ENCODE results near the gene TEX13D.
"Not testable (repeated sequence)": the region's sequence is repeated elsewhere in the genome, so short reads cannot be mapped to it uniquely, and the experiment has no call there.

TEX13D gene

GRCh38 chrX:124332481-124333424 is at the start of gene TEX13D:
Gene TEX13D, plus strand, starts transcription at chrX:124332660. Its CDS starts 258 bp downstream, at chrX:124332918.
- no peak within 1 kb of the TSS for H3K4me3 ChIP-seq (ENCODE audit: low read length)
- no peak within 1 kb of the TSS for H3K9ac ChIP-seq (ENCODE audit: low read length)
- no peak for TF ChIP-seq EZH2phosphoT487 (IDR thresholded peaks at IDR 0.05; ENCODE audit: low read depth)
- TF ChIP-seq CTCF (IDR thresholded peaks at IDR 0.05; ENCODE audit: low read depth, low read length), result no peak
- H3K79me2 ChIP-seq (ENCODE audit: low read length), result no peaks in the 10 kb centered on the region
- no peaks in the 10 kb centered on the region for H3K9me3 ChIP-seq (ENCODE audit: insufficient read depth, low read length)
- H4K20me1 ChIP-seq (ENCODE audit: insufficient read depth, low read length), result no peaks in the 10 kb centered on the region
- 0 out of 2 replicates have a peak, but pooled peaks cover 3% of the 10 kb centered on the region for H3K4me1 ChIP-seq (ENCODE audit: low read length)
- no peaks in the 10 kb centered on the region for H3K36me3 ChIP-seq (replicated peaks; ENCODE audit: low read depth, low read length)
- H2AFZ ChIP-seq (ENCODE audit: low read depth, low read length), result no peak within 1 kb of the TSS
- H3K27me3 ChIP-seq (ENCODE audit: low read depth, low read length), result no peaks in the 10 kb centered on the region
- no peak within 1 kb of the TSS for H3K27ac ChIP-seq (ENCODE audit: low read length)
- no peak within 1 kb of the TSS for H3K4me2 ChIP-seq (ENCODE audit: low read length)

GRCh38 chrX:124289443-124289842 is 43.0 kb upstream of the TEX13D start:
- Histone ChIP-seq H3K4me3 (ENCODE audit: low read length) (no peak overlapping the region), H3K79me2 (ENCODE audit: low read length) (no peaks in the 10 kb centered on the region), H3K4me2 (ENCODE audit: low read length) (no peak overlapping the region), H2AFZ (ENCODE audit: low read depth, low read length) (no peak overlapping the region), H3K9me3 (ENCODE audit: insufficient read depth, low read length) (no peaks in the 10 kb centered on the region), H3K27me3 (ENCODE audit: low read depth, low read length) (no peaks in the 10 kb centered on the region), H3K27ac (ENCODE audit: low read length) (no peak overlapping the region), H3K9ac (ENCODE audit: low read length) (no peak overlapping the region), H3K4me1 (ENCODE audit: low read length) (no peaks in the 10 kb centered on the region), H3K36me3 (replicated peaks; ENCODE audit: low read depth, low read length) (no peaks in the 10 kb centered on the region), H4K20me1 (ENCODE audit: insufficient read depth, low read length) (no peaks in the 10 kb centered on the region)
- TF ChIP-seq CTCF (IDR thresholded peaks at IDR 0.05; ENCODE audit: low read depth, low read length) (no peak), EZH2phosphoT487 (IDR thresholded peaks at IDR 0.05; ENCODE audit: low read depth) (no peak)

GRCh38 chrX:124293810-124294209 is 38.6 kb upstream of the TEX13D start:
- no peak overlapping the region for H3K4me3 ChIP-seq (ENCODE audit: low read length)
- H3K27me3 ChIP-seq (ENCODE audit: low read depth, low read length), result no peaks in the 10 kb centered on the region
- no peak overlapping the region for H3K27ac ChIP-seq (ENCODE audit: low read length)
- no peak overlapping the region for H3K9ac ChIP-seq (ENCODE audit: low read length)
- H3K79me2 ChIP-seq (ENCODE audit: low read length), result no peaks in the 10 kb centered on the region
- no peak overlapping the region for H3K4me2 ChIP-seq (ENCODE audit: low read length)
- TF ChIP-seq EZH2phosphoT487 (IDR thresholded peaks at IDR 0.05; ENCODE audit: low read depth) (no peak), CTCF (IDR thresholded peaks at IDR 0.05; ENCODE audit: low read depth, low read length) (no peak)
- no peaks in the 10 kb centered on the region for H3K9me3 ChIP-seq (ENCODE audit: insufficient read depth, low read length)
- no peaks in the 10 kb centered on the region for H4K20me1 ChIP-seq (ENCODE audit: insufficient read depth, low read length)
- no peak overlapping the region for H2AFZ ChIP-seq (ENCODE audit: low read depth, low read length)
- H3K36me3 ChIP-seq (replicated peaks; ENCODE audit: low read depth, low read length), result no peaks in the 10 kb centered on the region
- H3K4me1 ChIP-seq (ENCODE audit: low read length), result no peaks in the 10 kb centered on the region

- not testable (repeated sequence) for H3K27me3 ChIP-seq (ENCODE audit: low read depth, low read length); H3K79me2 ChIP-seq (ENCODE audit: low read length); H3K4me2 ChIP-seq (ENCODE audit: low read length); H3K27ac ChIP-seq (ENCODE audit: low read length); H2AFZ ChIP-seq (ENCODE audit: low read depth, low read length); H3K36me3 ChIP-seq (replicated peaks; ENCODE audit: low read depth, low read length); H3K9ac ChIP-seq (ENCODE audit: low read length); H3K9me3 ChIP-seq (ENCODE audit: insufficient read depth, low read length); H3K4me3 ChIP-seq (ENCODE audit: low read length); H4K20me1 ChIP-seq (ENCODE audit: insufficient read depth, low read length)
- peaks cover 13% of the 10 kb centered on the region for H3K4me1 ChIP-seq (ENCODE audit: low read length)
Observed at GRCh38 chrX:124299323-124299722, 33.1 kb upstream of the TEX13D start.

Data from OCI-LY3 (cell line).